HG02870 (cell line): ENCODE measurements around the gene NDN.
"Not testable (repeated sequence)": the region's sequence is repeated elsewhere in the genome, so short reads cannot be mapped to it uniquely, and the experiment has no call there.

ENCODE experiments used
- ATAC-seq: cut with Tn5 transposase; IDR thresholded peaks from one replicate; pipeline ENCODE4 v1.9.1; 2021; ENCODE audit warnings: mild to moderate bottlenecking, moderate library complexity; ENCODE audit not compliant: unreplicated experiment

NDN gene, protein sequence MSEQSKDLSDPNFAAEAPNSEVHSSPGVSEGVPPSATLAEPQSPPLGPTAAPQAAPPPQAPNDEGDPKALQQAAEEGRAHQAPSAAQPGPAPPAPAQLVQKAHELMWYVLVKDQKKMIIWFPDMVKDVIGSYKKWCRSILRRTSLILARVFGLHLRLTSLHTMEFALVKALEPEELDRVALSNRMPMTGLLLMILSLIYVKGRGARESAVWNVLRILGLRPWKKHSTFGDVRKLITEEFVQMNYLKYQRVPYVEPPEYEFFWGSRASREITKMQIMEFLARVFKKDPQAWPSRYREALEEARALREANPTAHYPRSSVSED

DNA sequence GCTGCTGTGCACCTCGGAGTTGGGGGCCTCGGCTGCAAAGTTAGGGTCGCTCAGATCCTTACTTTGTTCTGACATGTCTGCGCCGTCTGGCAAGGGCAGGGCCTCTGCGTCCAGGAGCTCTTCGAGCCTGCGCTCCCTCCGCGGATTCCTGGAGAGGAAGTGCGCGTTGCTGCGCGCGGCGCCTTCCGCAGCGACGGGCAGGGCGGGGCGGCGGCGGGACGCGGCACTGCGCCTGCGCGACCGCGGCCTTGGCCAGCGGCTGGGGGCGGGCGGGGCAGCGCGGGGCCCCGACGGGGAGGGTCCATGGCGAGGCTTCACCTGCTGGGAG lies at the start of gene NDN:
TSS of gene NDN (minus strand) at position 163 of the 328 bp plus-strand sequence. CDS start at position 75, 88 bp downstream.
- no peak for ATAC-seq

DNA sequence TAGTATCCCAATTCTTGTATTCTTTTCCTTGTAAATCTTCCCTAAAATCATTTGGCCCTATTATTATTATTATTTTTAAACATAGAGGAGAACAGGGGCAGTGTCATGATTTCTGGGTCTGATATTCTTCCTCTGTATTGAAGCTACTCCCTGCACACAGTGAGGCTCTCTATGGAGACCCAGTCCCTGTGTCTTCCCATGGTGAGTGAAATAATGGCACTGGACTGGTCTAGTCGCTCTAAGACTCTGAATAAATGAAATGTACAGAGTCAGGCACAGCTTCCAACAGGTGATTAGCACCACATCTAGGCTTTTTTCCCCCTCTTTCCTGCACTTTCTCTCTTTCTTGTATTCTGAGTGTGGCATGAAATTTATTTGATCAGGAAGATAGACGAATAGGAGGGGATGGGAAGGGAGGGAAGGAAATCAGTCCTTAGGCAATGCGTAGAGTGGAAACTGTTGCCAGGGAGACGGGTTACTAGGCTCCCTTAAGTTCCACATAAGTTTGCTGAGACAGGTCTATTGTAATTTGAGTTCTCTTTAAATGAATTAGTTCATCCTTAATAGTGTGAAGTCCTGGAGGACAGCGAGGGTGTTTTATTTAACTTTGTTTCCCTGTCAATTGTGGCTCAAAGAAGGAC lies 49.0 kb upstream of the NDN start:
- ATAC-seq, result no peak

DNA sequence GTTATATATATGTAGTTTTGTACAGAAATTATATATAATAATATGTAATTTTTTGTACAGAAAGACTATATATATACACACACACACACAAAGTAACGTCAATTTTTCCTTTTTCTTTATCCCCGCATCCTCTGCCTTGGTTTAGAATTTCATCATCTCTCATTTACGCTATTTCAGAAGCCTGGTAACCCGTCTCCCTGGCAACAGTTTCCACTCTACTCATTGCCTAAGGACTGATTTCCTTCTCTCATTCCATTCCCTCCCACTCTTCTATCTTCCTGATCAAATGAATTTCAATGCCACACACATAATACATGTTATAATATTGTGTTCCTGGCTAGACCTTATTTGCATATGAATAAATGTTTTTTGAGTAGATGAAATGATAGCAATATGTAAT lies 47.8 kb upstream of the NDN start:
- no peak for ATAC-seq

DNA sequence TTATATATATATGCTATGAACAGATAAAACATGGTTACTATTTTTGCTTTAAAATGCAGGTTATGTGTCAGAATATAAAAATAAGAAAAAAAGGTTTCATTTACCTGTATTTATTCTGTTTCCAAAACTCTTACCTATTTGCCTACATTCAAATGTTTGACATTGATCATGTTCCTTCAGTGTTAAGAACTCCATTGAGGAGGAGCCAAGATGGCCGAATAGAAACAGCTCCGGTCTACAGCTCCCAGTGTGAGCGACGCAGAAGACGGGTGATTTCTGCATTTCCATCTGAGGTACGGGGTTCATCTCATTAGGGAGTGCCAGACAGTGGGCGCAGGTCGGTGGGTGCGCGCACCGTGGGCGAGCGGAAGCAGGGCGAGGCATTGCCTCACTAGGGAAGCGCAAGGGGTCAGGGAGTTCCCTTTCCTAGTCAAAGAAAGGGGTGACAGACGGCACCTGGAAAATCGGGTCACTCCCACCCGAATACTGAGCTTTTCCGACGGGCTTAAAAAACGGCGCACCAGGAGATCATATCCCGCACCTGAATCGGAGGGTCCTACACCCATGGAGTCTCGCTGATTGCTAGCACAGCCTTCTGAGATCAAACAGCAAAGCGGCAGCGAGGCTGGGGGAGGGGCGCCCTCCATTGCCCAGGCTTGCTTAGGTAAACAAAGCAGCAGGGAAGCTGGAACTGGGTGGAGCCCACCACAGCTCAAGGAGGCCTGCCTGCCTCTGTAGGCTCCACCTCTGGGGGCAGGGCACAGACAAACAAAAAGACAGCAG lies 27.0 kb upstream of the NDN start:
- ATAC-seq, result not testable (repeated sequence)

DNA sequence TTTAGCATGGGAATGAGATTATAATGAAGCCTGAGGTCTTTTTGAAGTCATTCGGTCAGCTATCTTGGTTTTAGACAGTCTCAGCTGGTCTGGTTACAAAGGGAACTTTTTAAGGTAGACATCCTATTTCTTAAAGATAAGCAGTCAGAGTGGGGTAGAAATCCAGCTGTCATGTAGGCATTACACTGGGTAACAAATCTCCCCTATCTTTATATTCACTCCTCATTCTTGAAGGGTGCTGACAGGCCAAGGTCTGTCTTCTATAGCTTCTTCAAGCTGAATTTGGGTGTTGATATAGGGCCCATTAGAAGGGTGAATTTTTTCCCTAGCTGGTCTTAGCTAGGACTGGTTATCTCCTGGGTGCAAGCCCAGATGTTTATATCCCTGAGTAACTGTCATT lies 21.2 kb upstream of the NDN start:
- no peak for ATAC-seq

DNA sequence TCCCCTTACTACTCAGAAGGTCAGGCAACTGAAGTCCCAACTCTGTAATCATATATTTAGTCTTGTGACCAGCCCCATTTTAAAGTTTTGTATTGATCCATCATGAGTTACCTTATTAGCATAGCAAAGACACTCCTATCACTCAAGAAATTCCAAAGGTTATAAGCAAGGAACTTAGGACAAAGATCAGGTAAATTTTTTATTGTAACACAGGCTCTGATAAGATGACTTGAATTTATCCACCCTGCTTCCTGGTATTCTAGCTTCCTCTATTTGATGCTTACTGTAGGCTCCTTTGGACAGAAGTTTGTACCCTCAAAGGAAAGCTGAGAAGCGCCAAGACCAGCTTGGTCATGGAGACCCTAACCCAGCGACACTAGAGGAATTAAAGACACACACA lies 8.2 kb upstream of the NDN start:
- ATAC-seq, result no peak

DNA sequence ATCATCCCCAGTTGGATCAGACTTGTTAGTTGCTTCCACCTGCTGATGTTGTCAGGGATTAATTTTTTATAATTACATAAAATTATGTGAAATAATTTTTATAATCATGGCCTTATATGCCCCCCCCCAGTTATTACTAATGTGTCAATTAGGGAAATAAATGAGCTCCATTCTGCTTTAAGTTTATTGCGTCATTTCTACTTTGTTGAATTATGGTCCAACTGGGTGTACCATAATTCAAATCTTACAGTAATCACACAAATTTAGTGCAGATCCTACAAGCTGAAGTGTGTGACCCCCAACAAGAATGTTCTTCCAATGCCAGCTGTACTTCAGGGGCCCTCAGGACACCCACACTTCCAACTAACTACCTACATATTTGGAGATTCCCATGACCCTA lies 7.5 kb upstream of the NDN start:
- ATAC-seq, result no peak

DNA sequence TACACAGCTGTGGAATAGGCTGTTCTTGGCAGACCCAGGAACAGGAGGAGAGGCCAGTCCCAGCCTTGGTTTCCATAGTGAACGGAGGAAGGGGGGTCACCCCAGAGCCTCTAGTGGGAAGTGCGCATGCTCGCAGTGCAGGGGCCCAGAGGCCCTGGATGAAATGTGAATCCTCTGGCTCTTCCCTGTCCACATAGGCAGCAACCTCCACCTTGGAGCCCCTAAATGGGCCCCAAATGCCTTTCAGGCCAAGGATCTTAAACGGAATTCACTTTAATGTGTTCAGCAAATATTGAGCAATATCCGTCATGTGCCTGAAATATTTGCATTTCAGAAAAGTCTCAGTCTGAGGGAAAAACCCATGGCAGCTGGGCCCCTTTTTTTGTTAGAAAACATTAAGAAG lies 3.3 kb upstream of the NDN start:
- no peak for ATAC-seq

DNA sequence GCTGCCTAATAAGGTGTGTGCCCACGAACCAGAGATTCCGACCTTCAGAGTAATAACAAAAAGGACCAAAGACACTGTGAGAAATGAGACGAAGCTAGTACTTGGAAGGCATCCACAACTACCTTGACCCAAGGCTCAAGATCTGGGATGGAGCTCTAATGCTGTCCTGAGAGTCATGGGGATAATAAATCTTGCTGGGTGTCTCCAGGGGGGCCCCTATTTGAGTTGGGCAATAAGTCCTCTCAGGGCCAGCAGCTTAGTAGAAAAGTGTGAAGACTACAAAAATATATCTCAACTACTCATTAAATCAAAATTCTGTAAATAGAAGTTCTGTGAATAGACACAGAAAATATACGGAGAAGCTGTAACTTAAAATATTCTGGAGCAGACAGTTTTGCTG lies 2.9 kb upstream of the NDN start:
- no peak for ATAC-seq

DNA sequence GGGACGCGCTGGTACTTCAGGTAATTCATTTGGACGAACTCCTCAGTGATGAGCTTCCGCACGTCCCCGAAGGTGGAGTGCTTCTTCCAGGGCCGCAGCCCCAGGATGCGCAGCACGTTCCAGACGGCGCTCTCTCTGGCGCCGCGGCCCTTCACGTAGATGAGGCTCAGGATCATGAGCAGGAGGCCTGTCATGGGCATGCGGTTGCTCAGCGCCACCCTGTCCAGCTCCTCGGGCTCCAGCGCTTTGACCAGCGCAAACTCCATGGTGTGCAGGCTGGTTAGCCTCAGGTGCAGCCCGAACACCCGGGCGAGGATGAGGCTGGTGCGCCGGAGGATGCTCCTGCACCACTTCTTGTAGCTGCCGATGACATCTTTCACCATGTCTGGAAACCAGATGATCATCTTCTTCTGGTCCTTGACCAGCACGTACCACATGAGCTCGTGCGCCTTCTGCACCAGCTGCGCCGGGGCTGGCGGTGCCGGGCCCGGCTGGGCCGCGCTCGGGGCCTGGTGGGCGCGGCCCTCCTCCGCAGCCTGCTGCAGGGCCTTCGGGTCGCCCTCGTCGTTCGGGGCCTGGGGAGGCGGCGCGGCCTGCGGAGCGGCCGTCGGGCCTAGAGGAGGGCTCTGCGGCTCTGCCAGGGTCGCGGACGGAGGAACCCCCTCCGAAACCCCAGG lies 501 bp downstream of the NDN start:
- no peak for ATAC-seq

DNA sequence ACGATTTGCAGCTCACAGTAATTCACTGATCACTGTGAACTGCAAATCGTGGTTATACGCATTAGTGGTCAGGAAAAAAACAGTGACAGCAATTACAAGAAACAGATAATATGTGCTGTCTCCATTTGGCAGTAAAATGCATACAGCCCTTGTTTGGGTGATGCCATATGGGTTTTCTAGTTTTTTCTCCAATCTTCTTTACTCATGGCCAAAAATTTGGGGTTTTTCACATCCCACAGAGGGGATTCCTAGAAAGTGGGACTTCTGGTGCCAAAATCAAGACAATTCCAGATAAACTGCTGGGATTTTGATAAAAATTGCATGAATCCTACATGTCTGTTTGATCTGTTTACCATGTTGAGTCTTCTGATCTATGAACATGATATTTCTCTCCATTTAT lies 15.6 kb downstream of the NDN start:
- ATAC-seq, result no peak

DNA sequence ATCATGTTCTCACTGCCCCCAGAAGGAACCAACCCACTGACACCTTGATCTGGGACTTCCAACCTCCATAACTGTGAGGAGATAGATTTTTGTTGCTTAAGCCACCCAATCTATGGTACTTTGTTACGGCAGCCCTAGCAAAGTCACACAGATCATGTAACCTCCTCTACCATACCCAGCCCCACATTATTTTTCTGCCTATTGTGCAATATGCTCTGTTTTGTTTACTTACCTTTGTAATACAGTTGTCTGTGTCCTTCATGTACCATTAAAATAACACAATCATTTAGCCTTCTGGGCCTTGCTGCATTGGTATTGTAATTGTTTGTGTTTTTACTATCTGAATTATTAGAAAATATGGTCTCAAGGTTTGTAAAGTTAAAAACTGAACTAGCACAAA lies 16.1 kb downstream of the NDN start:
- no peak for ATAC-seq

DNA sequence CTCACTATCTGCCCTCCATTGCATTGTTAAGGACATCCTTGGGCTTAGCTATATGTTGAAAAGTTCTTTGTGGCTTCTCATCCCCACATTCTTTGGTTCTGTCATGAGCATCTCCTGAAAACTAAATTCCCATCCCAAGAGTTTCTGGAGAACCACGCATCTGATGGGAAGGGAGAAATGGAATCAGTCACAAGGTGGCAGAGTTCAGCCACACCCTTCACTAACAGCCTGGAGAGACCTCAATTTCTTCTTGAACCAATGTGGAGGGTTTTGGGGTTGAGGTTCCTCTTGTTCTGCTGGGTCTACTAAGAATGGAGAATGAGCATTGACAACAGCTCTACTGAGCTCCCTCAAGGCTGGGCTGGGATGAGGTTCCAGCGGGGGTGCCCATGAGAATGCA lies 23.9 kb downstream of the NDN start:
- ATAC-seq, result no peak

DNA sequence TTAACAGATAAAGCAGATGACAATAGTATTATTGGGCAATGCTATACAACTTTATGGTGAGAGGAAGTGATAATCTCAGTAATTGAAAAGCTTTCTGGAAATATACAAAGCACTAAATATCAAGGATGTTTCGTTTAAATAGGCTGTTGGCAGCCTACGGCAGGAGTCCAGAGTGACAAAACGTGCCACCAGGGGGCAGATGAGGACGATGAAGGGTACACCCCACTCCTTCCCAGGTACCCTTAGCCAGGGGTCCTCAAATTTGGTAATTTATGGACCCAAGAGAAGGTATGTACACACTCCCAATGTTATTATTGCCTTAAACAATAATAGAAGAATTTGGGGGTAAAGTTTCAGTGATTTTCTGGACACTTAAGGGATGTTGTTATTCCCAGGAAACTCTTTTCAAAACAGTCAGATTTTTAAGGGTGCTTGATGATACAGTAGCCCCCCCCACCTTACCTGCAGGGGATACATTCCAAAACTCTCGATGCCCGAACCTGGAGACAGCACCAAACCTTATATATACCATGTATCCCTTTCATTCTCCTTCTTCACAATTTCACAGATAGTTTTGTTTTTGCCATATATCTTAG lies 38.1 kb downstream of the NDN start:
- no peak for ATAC-seq

DNA sequence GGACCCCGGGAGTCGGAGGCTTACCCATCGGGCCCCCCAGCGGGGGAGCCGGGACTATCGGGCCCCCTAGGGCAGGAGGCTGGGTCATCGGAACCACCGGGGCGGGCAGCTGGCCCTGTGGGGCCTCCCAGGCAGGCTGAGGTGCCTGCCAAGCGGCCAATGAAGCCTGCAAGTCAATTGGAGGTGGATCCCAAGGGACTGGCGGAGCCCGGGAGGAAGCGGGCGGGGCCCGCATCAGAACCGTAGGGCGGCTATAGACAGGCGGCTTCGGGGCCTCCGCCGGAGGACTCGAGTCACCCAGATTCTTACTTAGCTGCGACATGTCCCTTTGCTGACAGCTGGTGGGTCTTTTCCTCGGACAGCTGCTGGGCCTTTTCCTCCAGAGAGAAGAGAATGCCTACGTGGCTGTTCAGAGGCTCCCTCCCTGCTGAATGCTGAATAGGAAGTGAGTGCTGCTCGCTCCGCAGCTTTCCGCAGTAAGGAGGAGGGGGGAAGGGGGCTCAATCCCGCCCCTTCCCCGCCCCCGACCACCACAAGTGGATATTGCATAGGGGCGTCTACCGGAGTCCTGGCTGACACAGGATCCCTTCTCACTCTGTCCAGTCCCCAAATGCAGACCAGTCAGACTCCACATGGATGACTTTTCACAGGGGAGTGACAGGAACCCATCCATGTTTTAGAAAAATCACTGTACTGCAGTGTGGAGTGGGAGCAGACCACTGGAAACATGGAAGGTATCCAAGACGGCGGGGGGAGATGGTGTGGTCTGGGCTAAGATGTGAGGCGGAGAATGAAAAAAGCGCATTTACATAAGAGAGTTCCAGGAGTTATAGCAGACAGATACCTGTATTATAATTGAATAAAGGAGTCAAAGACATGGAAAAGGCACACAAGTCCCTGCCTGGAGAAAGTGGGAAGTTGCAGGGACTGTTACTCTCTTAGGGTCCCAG lies 39.4 kb downstream of the NDN start, which contains the start of gene MAGEL2:
TSS of gene MAGEL2 (minus strand) at position 447 of the 950 bp plus-strand sequence. CDS start at position 322, 125 bp downstream.
- ATAC-seq, result no peak

DNA sequence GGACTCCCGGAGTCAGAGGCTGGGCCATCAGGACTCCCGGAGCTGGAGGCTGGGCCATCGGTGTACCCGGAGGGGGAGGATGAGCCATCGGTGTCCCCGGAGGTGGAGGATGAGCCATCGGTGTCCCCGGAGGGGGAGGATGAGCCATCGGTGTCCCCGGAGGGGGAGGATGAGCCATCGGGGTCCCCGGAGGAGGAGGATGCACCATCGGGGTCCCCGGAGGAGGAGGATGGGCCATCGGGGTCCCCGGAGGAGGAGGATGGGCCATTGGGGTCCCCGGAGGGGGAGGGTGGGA lies 40.2 kb downstream of the NDN start:
- no peak for ATAC-seq

DNA sequence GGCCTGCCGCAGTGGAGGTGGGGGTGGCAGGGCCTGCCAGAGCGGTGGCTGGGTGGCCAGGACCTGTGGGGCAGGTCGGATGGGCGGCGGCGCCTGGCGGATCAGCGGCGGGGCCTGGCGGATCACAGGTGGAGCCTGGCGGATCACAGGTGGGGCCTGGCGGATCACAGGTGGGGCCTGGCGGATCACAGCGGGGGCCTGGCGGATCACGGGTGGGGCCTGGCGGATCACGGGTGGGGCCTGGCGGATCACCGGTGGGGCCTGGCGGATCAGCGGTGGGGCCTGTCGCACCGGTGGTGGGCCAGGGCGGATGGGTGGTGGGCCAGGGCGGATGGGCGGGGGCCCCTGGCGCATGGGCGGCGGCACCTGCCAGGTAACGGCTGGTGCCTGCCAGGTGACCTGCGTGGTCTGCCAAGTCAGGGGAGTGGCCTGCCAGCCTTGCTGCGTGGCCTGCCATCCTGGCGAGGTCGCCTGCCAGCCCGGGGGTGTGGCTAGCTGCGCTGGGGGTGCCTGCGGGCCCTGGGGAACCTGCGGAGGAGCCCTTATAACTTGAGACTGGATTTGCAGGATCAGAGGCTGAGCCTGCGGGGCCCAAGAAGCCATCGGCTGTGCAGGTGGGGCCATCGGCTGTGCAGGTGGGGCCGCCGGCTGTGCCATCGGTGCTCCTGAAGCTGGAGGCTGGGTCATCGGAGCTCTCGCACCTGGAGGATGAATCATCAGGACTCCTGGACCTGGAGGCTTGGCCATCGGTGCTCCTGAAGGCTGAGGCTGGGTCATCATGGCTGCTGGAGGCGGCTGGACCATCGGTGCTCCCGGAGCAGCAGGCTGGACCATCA lies 40.7 kb downstream of the NDN start:
- no peak for ATAC-seq

DNA sequence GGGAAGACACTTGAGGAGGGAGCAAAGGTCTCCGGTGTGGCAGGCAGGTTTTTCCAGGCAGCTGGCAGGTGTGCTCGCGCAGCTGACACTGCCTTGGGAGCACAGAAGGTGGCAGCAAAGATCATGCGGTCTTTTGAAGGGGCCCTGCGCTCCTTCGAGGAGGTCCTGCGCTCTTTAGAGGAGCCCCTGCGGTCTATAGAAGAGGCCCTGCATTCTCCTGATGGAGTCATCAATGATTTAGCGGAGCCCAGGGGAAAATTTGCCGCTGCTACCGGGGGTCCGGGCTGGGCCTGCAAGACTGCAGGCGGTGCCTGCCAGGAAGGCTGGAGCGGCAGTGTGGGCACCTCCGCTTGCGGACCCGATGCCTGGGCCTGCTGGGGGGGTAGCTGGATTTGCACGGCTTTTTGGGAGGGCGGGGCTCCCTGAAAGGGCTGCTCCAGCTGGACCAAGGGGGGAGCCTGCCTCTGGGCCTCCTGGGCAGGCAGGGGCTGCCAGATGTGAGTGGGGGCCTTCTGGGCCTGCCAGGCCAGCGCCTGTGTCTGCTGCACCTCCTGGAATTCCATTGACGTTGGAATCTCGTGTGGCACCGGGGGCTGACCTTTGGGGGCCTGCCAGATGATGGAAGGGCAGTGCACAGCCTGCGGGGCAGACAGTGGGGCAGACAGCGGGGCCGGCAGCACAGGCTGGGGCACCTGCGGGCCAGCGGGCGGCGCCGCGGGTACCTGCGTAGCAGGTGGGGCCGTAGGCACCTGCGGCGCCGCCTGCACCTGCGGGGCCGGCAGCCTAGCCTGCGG lies 41.5 kb downstream of the NDN start:
- ATAC-seq, result no peak
